GM18508 (cell line): ENCODE measurements around the gene NHS.
"Not testable (repeated sequence)": the region's sequence is repeated elsewhere in the genome, so short reads cannot be mapped to it uniquely, and the experiment has no call there.

ENCODE experiments used
- ATAC-seq: cut with Tn5 transposase; IDR thresholded peaks from one replicate; pipeline ENCODE4 v1.9.1; 2021; ENCODE audit warnings: moderate number of reproducible peaks; ENCODE audit not compliant: insufficient read depth, unreplicated experiment

Gene NHS

DNA sequence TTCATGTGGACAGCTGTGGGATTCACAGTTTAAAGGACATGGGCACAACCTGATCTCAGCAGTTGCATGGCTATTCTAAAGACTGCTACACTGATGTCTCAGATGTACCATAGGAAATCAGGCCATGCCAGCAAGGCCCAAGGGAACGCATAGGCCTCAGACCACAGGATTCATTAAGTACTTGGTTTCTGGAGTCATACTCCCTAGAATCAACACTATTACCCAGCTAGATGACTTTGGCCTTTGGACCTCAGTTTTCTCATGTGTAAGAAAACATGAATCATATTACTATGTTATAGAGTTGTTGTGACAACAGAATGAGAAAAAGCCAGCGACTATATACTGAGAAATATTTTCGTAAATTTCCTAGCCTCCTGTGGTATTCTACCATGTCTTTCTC, 67.9 kb downstream of the NHS start:
- ATAC-seq, result no peak

DNA sequence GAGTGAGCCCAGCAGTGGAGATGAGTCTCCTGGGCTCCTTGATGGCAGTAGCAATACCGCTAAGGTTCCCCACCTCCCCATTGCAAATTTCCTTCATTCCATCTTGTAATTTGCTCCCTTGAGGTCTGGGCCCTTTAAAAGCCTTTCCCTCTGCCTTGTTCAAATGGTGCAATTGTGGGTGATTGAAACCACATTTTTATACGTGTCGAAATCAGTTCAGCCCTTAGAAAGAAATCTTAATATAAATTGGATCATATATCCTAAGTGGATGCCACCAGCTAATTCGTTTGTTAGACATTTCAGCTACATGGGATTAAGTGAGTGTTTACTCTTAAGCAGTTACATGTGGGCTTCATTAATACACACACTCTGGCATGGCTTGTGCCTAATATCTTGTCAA, 68.6 kb downstream of the NHS start:
- no peak for ATAC-seq

GRCh38 chrX:17446269-17446668, 71.3 kb downstream of the NHS start:
- ATAC-seq, result not testable (repeated sequence)

DNA sequence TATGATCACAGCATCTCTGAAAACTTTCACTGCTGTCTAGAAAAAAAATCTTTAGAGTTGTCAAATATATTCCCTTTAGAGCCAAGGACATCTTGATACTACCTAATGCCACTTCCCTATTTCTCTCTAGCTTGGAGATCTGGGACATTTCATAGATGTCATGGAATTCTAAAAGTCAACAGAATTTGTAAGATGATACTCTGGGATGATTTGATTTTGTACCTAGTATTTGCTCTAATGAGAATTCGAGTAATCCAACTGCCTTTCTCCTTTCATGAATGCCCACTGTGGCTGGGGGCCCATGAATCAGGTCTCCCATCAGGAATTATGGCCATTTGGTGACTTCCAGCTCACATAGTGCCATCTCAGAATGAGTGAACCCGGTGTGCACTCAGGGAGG, 73.2 kb downstream of the NHS start:
- no peak for ATAC-seq

GRCh38 chrX:17449866-17450265, 74.9 kb downstream of the NHS start:
- ATAC-seq, result no peak

- ATAC-seq, result no peak
These were observed 78.8 kb downstream of the NHS start for GRCh38 chrX:17453788-17454187.

- no peak for ATAC-seq
These were observed 81.5 kb downstream of the NHS start for GRCh38 chrX:17456526-17456925.

DNA sequence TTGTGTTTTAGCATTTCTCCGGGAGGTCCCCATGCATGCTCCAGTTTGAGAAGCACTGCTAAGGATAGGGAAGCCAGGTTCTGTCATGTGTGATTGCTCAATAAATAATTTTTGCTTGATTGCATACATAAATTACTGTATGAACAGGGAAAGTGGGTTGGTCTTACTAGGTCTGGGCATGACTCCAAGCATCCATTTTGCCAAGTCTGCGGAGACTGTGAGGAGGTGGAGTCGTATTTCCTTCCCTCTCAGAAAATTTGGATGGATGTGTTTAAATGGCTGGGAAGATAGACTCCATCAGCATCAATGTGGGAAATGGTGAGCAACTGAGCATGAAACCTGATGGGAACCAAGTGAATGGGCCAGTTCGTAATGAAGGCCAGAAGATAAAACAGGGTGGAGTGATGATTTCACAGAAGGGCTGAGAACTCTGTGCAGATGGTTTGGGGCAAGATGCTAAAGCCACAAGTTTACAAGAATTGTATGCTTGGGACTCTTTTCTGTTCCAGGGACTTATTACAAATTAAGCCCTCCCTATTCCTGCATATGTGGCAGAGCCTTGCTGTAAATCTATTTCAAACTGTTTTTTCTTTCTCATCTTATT, 84.1 kb downstream of the NHS start:
- no peak for ATAC-seq

GRCh38 chrX:17459661-17460060, 84.7 kb downstream of the NHS start:
- no peak for ATAC-seq

DNA sequence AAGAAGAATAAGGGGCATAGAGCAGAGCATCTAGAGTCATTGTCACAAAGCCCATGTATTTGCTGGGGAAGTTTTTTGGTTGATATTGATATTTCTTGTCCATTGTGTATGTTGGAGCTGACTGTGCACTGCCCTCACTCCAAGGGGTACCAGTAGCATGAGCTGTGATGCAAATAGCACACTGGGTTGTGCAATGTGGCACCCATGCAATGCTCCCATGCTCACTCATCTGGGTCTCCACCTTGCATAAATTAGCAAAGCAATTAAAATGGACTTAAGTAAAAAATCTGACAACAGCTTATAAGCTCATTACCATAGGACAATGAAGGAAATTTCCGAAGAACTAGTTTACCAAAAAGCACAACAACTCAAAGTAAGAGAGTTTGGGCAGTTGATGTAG, 87.9 kb downstream of the NHS start:
- ATAC-seq, result no peak

DNA sequence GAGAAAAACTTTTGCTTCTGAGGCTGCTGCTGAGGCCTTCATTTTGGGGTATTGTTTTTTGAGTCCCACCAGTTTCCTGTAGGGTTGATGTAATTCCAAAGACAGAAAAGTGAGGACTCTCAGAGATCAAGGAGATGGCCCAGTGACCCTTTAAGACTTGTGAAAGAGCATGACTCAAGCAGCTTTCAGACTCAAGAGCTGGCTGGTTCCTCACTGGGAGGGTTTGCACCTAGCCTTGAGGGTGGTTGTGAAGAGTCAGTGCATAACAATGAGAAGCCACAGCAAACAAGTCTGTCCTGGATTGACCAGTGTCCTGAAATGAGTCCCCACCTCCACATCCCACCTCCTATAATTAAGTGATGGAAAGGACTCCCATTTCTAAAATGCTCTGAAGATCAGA, 89.2 kb downstream of the NHS start:
- ATAC-seq, result no peak

GRCh38 chrX:17465201-17465600, 90.2 kb downstream of the NHS start:
- no peak for ATAC-seq

GRCh38 chrX:17465802-17466201, 90.8 kb downstream of the NHS start:
- ATAC-seq, result no peak

GRCh38 chrX:17470136-17470535, 95.1 kb downstream of the NHS start:
- no peak for ATAC-seq

DNA sequence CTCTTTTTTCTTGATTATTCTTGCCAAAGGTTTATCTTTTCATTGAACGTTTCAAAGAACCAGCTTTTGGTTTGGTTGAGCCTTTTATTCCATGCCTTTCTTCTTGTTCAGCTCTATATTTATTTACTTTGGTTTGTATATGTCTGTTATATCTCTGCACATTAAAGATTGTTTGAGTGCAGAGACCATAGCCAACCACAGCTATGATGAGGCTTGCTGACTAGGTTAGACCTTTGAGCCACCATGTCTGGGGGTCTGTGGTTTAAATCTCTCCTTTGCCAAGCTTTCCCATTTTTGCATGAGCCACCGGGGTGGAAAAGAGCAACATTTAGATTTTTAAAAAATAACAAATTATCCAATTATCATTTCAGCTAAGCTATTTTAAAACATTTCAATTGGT, 96.1 kb downstream of the NHS start:
- no peak for ATAC-seq

- no peak for ATAC-seq
These were observed 96.9 kb downstream of the NHS start for GRCh38 chrX:17471861-17472260.

DNA sequence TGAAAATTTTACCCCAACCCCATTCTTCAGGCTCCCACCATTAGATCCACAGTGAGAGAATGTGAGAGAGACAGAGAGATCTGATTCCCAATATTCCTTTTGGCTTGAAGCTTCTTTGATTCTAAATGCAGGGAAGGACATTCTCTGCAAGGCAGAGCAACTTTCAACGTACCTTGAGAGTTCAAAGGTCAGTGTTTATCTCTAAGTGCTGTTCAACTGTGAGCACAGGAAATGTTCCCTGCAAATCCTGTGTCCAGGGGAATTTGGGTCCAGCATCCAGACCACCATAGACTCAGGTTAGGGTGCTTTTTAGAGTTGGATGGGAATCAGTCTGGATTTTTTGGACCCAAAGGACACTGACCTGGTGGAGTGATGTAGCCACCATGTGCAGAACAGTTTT, 97.4 kb downstream of the NHS start:
- no peak for ATAC-seq

DNA sequence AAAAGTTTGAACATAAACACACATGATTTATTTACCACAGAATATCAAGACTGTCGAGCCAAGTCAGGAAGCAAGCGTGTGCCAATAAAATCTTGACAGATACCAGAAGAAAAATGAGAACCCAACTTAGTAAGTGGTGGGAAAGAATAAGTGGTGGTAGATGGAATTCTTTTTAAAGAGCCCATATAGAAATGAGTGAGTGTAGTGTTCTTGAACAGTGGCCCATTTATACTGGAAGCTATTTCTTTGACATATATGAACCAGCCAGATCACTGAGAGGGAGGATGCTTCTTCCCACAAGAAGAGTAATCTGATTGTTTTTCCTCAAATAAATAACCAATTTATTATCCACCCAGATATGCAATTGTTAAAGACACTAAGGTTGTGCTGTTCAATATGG, 98.0 kb downstream of the NHS start:
- ATAC-seq, result no peak

GRCh38 chrX:17474892-17475291, 99.9 kb downstream of the NHS start:
- ATAC-seq, result no peak

DNA sequence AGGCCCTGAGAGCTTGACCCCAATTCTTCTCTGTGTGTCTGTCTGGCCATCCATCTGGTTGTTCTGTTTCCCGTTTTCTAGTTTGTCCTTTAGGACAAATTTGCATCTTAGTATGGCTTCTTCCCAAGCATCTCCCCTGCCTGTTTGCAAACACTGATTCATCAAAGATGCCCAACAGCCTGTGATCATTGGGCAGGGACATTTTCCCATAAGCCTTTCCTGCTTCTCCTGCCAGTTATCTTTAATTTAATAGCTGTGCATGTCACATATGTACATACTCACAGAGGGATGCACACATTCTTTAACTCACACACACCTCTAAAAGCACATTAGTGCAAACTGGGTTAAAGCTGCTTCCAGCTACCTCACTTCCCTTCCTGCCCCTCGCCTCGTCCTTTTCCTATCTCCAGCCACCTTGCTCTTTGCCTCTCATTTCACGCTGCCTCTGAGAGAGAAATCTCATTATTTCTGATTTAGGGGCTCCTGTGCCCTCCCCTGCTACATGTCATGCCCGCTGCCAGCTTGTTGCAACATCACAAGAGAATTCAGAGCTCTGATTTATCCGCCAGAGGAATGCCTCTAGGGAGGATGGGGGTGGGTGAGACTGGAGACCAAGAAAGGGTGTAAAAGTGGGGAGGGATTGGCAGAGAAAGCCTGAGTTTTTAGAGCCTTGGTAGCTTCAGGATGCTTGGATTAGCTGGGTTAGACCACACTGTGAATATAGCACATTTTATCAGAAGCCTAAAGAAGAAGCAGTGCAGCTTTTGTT, 100.6 kb downstream of the NHS start:
- no peak for ATAC-seq

GRCh38 chrX:17476411-17476810, 101.4 kb downstream of the NHS start:
- ATAC-seq, result no peak

- ATAC-seq, result no peak
These were observed 106.1 kb downstream of the NHS start for GRCh38 chrX:17481086-17481485.
